Astrocyte (in vitro differentiated cells and primary cell): Measurements from ENCODE around the gene TEF.

Experiments
- CTCF ChIP-seq: IDR thresholded peaks from 2 replicates; pipeline ENCODE4 v1.5.1; 2011; ENCODE audit warnings: low read depth, mild to moderate bottlenecking, inconsistent platforms, low read length, moderate library complexity; ENCODE audit not compliant: insufficient read depth
- EZH2 ChIP-seq: IDR thresholded peaks from 2 replicates; pipeline ENCODE4 v1.6.1; 2012; ENCODE audit warnings: mild to moderate bottlenecking, low read length, inconsistent platforms; ENCODE audit not compliant: insufficient read depth

DNA sequence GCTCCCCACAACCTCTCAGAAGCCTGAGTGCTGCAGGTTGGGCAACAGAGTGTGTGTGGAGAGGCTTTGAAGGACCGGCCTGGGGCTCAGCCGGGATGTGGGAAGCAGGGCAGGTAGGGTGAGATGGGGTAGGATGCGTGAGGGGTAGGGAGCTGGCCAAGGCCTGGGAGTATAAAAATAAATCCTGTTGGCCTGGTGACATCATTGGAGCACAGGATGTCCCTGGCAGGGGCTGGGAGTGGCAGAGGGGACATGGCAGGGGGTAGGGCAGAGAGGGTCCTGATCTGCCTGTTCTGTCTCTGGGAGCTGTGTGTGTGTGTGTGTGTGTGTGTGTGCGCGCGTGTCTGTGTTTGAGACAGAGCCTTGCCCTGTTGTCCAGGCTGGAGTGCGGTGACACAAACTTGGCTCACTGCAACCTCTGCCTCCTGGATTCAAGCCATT is 28.6 kb downstream of the TEF start:
- no peak for TF ChIP-seq CTCF
- no peak for TF ChIP-seq EZH2
